GM19240 (cell line): ENCODE data around the gene CCDC184.
"Not testable (repeated sequence)": the region's sequence is repeated elsewhere in the genome, so short reads cannot be mapped to it uniquely, and the experiment has no call there.

ENCODE experiments used
- DNase-seq: peaks from one replicate; pipeline ENCODE4 v3.0.0; 2011; ENCODE audit warnings: low spot score; ENCODE audit not compliant: insufficient read length

Gene CCDC184

DNA sequence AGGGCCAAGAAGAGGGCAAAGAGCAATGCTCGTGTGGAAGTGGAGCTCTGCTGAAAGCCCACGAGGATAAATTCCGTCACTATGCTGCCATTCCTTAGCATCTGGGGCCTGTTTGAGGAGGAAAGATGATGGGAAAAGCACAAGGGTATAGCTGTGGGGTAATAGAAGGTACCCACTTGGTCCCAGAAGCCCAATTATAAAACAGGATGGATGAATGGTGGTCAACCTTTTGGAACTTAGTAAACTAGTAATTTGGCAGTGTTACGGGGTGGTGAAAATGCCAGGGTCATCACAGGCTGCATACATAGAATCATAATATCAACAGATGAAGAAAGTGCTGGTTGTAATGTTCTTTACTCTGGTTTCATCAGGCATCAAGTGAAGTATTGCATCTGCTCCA is 19.7 kb downstream of the CCDC184 start, which contains the start of gene OR10AD1:
OR10AD1 (minus strand) TSS at position 101 of the 400 bp plus-strand sequence; CDS start at position 101, 0 bp downstream.
- DNase-seq, result no peak

DNA sequence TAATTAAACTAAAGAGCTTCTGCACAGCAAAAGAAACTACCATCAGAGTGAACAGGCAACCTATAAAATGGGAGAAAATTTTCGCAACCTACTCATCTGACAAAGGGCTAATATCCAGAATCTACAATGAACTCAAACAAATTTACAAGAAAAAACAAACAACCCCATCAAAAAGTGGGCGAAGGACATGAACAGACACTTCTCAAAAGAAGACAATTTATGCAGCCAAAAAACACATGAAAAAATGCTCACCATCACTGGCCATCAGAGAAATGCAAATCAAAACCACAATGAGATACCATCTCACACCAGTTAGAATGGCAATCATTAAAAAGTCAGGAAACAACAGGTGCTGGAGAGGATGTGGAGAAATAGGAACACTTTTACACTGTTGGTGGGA is 26.1 kb downstream of the CCDC184 start:
- DNase-seq, result not testable (repeated sequence)

DNA sequence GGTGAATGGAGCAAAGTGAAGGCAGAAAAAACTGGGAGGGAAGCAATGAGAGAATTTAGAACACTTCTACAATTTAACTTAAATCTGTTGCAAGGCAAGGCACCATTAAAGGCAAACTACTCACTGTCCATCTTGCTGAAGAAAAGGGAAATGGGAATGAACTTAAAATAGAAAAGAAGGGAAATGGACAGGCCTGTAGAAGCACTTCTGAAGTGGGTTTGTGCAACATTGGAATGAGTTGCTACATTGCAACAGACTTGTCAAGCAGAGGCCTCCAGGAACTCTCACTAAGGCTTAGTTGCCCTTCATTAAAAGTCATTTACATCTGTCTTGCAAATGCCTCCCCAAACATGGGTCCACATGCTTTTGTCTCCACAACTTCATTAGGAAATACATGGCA is 33.3 kb downstream of the CCDC184 start:
- no peak for DNase-seq

DNA sequence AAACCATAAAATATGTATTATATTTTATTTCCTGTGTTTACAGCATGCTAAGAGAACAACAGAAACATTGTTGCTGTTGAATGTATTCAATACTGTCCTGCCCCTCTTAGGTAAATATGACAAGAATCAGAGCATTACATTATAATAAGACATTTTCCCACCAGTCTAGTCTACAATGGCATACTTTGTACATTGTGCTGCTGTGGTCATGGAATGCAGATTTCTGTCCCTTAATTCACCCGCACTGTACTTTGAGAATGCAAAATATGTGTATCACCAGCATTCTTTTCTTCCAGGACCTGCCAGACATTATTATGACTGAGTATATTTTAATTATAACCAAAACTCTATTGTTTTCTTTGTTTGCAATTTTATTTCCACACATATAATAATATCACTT is 36.2 kb downstream of the CCDC184 start:
- no peak for DNase-seq

DNA sequence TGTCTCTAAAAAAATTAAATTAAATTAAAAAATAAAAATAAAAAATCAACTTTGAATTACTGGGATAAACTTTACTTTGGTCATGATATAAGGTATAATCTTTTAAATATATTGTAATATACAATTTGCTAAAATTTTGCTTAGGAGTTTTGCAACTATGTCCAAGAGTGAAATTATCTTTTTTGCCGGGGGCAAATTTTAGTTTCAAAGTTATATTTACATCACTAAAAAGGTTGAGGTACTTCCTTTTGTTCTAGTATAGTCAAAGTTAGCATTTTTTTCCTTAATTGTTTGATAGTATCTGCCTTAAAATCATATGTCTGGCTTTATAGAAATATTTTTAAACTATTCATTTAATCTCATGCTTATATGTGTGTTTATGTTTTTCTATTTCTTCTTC is 37.3 kb downstream of the CCDC184 start:
- DNase-seq, result no peak

DNA sequence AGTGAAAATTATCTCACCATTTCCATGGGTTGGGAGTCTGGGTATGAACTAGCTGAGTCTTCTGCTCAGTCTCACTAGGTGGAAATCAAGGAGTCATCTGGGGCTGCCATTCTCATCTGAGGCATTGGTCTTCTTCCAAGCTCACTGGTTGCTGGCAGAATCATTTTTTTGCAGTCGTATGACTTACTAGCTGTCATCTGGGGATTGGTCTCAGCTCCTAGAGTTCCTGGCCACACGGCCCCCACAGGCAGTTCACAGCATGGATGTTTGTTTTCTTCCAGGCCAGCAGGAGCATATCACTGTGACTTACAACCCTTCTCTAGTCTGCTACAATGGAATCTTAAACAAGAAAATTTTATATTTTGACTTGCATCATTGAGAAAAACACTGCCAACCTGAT is 38.2 kb downstream of the CCDC184 start:
- no peak for DNase-seq

DNA sequence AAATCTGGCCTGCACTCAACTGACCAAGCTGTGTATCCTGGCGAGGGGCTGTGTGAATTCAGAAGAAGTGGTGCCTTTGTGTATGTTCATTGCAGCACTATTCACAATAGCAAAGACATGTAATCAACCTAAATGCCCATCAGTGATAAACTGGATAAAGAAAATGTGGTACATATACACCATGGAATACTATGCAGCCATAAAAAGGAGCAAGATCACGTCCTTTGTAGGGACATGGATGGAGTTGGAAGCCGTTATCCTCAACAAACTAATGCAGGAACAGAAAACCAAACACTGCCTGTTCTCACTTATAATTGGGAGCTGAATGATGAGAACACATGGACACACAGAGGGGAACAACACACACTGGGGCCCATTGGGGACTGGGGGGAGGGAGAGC is 41.1 kb downstream of the CCDC184 start:
- DNase-seq, result not testable (repeated sequence)

DNA sequence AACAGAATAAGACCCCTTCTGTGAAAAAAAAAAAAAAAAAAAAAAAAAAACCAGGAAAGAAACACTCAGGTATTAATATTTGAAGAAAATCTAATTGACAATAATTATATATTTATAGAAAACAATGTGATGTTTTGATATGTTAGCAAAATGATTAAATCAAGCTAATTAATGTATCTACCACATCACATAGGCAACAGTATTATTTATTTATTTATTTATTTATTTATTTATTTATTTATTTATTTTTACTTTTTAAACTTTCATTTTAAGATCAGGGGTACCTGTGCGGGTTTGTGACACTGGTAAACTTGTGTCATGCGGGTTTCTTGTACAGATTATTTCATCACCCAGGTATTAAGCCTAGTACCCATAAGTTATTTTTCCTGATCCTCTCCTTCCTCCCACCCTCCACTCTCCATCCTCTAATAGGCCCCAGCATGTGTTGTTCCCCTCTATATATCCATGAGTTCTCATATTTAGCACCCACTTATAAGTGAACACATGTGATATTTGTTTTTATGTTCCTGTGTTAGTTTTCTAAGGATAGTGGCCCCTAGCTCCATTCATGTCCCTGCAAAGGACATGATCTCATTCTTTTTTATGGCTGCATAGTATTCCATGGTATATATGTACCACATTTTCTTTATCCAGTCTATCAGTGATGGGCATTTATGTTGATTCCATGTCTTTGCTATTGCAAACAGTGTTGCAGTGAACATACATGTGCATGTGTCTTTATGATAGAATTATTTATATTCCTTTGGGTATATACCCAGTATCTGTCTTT is 47.9 kb downstream of the CCDC184 start:
- DNase-seq, result not testable (repeated sequence)
